ENCODE results near the gene STOM. TPM values are rescaled to one million over a fixed set of nuclear protein-coding genes. Genes with fewer than 3 reads are reported as not detected.

STOM gene
- total RNA-seq, 1 experiment from 2014 or later: 32.8 TPM

DNA sequence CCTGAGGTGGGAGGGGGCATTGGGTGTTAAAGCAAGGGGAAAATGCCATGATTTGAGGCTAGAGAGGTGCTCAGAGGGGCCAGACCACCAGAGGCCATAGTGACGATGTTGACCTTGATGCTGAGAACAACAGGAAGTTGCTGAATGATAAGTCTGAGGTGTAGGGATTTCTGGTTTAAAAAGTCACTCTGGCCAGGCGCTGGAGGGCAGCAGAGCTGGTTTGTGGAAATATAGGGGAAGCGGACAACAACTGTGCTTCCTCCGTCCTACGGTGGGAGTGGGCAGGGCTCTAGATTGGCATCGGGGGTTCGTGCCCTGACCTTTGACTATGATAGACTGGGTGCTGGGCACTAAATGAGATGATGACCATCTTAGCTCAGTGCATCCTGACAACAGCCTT is 44.7 kb downstream of the STOM start:
- Histone ChIP-seq H3K36me3 (no peaks in the 10 kb centered on the region), H3K9me3 (replicated peaks) (no peaks in the 10 kb centered on the region), H3K4me1 (peaks cover 5% of the 10 kb centered on the region; the same call in 1 of the 2 replicates), H3K4me3 (no peak overlapping the region), H3K27me3 (no peaks in the 10 kb centered on the region), H3K27ac (no peak overlapping the region)
- DNase-seq: no peak

DNA sequence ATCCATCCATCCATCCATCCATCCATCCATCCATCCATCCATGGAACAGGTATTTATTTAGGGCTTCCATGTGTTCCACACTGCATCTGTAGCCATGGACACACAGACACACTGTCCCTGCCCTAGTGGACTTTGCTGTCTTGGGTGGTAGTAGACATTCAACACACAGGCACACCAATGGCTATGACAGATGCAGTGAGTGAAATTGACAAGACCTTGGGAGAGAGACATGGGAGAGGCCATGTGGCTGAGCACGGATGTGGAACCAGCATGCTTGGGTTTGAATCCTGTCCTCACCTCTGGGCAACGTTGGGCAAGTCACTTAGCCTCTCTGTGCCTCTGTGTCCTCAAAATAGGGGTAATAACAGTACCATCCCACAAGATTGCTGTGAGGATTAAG is 45.3 kb downstream of the STOM start:
- no peaks in the 10 kb centered on the region for H3K36me3 ChIP-seq
- H3K4me1 ChIP-seq: peaks cover 7% of the 10 kb centered on the region; the same call in 1 of the 2 replicates

DNA sequence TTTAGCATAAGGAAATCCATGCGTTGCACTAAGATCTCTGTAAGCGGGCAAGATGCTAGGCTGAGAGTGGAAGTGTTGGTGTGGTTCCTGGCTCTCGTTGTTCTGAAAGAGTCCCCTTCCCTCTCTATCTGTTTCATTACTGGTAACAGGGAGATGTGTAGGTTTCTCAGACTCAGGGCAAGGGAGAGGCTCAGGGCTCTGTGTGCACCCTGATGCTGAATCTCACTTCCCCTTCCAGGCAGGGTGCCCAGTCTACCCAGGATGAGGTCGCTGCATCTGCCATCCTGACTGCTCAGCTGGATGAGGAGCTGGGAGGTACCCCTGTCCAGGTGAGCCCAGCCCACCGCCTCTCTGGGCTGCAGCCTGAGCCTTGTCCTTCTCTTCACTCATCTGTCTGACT is 45.7 kb downstream of the STOM start:
- no peak for DNase-seq
- Histone ChIP-seq H3K4me1 (peaks cover 12% of the 10 kb centered on the region), H3K36me3 (no peaks in the 10 kb centered on the region), H3K27me3 (no peaks in the 10 kb centered on the region), H3K4me3 (no peak overlapping the region), H3K27ac (no peak overlapping the region), H3K9me3 (replicated peaks) (no peaks in the 10 kb centered on the region)

More for the DNA sequence above, 45.3 kb downstream of the STOM start:
- Histone ChIP-seq H3K9me3 (replicated peaks) (no peaks in the 10 kb centered on the region), H3K4me3 (no peak overlapping the region), H3K27me3 (no peaks in the 10 kb centered on the region), H3K27ac (no peak overlapping the region)
- DNase-seq: no peak

DNA sequence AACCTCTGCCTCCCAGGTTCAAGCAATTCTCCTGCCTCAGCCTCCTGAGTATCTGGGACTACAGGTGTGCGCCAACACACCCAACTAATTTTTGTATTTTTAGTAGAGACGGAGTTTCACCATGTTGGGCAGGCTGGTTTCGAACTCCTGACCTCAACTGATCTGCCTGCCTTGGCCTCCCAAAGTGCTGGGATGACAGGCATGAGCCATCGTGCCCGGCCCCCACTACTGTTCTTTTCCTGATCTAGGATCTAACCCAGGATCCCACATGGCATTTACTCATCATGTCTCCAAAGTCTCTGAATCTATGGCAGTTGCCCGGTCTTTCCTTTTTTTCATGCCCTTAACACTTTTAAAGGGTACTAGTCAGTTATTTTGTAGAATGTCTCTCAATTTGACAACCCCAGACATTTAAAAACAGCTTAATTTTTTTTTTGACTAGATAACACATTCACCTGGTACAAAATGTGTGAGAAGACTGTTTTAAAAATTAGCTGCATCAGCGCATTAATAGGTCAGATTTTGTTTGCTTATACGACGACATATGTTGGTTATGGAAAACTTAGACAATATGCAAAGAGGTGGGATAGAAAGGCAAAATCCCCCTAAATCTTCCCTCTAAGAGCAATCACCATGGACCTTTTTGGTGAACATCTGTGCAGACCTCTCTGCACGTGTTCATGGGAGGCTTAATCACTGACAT is 46.5 kb downstream of the STOM start:
- no peak overlapping the region for H3K4me3 ChIP-seq
- no peaks in the 10 kb centered on the region for H3K36me3 ChIP-seq
- no peaks in the 10 kb centered on the region for H3K27me3 ChIP-seq
- H3K9me3 ChIP-seq (replicated peaks): no peaks in the 10 kb centered on the region
- H3K4me1 ChIP-seq: peaks cover 14% of the 10 kb centered on the region
- no peak overlapping the region for H3K27ac ChIP-seq
- no peak for DNase-seq

DNA sequence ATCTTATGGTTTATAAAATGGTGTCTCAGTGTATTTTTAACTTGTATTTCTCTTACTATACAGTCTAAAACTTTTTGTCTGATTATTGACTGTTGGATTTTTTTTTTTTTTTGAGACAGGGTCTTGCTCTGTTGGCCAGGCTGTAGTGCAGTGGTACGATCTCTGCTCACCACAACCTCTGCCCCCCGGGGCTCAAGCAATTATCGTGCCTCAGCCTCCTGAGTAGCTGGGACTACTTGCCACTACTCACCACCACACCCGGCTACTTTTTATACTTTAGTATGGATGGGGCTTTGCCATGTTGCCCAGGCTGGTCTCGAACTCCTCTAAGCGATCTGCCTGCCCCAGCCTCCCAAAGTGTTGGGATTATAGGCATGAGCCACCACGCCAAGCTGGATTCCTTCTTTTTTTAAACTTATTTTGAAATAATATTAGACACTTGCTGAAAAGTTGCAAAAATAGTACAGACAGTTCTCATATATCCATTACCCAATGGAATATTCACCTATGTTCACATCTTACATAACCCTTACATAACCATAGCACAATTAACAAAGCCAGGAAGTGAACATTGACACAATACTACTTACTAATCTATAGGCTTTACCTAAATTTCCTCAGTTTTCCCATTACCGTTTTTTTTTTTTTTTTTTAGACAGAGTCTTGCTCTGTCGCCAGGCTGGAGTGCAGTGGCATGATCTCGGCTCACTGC is 47.2 kb downstream of the STOM start:
- Histone ChIP-seq H3K4me3 (no peak overlapping the region), H3K27ac (no peak overlapping the region), H3K4me1 (peaks cover 14% of the 10 kb centered on the region), H3K9me3 (replicated peaks) (no peaks in the 10 kb centered on the region), H3K27me3 (no peaks in the 10 kb centered on the region), H3K36me3 (no peaks in the 10 kb centered on the region)
- no peak for DNase-seq

DNA sequence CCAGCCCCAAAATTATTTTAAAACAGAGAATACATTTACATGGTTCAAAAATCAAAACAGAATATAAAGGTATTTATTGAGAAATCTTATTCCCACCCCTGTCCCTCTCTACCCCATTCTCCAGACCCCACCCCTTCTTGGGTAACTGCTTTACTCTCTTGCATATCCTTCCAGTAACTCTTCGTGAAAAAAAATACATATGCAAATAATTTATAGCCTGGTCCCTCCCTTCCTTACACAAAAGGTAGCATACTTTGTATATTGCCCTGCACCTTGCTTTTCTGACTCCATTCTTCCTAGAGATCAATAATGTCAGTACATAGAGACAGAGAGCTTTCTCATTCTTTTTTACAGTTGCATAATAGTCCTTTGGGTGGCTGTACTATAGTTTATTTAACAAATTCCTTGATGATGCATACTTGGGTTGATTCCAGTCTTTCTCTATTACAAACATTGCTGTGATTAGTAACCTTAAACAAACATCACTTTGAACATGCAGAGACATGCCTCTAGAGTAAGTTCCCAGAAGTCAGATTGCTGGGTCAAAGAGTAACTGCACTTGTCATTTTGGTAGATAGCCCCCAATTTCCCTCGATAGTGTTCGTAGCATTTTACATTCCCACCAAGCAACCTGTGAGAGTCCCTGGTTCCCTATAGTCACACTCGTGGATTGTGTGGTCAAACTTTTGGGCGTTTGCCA is 47.9 kb downstream of the STOM start:
- Histone ChIP-seq H3K4me1 (peaks cover 14% of the 10 kb centered on the region), H3K36me3 (no peaks in the 10 kb centered on the region), H3K27me3 (no peaks in the 10 kb centered on the region), H3K9me3 (replicated peaks) (no peaks in the 10 kb centered on the region), H3K4me3 (no peak overlapping the region), H3K27ac (no peak overlapping the region)
- peak in 1 of 2 experiments; percentile 50 for DNase-seq

DNA sequence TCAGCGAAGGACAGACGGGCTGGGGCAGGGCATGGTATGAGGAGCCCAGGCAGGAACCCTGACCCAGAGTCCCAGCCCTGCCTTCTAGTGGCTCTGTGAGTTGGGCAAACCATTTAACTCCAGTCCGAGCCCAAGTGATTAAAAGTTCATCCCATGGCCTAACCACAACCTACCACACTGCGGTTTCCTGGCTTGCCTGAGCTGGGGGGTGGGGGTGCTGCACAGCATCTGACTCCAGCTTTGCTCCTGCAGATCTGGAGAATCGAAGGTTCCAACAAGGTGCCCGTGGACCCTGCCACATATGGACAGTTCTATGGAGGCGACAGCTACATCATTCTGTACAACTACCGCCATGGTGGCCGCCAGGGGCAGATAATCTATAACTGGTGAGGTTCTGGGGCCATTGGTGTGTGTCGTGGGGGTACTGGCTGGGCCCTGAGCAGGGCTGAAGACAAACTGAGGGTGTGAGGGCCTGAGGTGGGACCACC is 49.0 kb downstream of the STOM start:
- no peaks in the 10 kb centered on the region for H3K27me3 ChIP-seq
- H3K4me3 ChIP-seq: no peak overlapping the region
- peak; percentile 28 to 47 for DNase-seq
- no peaks in the 10 kb centered on the region for H3K9me3 ChIP-seq (replicated peaks)
- H3K27ac ChIP-seq: no peak overlapping the region
- no peaks in the 10 kb centered on the region for H3K36me3 ChIP-seq
- peaks cover 10% of the 10 kb centered on the region for H3K4me1 ChIP-seq

DNA sequence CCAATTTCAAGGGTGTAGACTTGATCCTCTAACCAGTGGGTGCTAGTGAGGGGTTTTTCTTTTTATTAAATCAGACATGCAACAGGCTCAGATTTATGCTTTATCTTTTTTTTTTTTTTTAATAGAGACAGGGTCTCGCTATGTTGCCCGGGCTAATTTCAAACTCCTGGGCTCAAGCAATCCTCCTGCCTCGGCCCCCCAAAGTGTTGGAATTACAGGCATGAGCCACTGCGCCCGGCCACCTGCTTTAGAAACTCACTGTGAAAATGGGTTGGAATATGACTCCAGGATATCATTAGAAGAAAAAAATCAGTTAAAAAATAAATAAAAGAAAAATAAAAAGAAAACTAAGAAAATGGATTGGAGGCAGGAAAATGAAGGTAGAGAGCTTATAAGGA is 50.7 kb downstream of the STOM start:
- Histone ChIP-seq H3K4me1 (peaks cover 9% of the 10 kb centered on the region), H3K27me3 (no peaks in the 10 kb centered on the region), H3K4me3 (no peak overlapping the region), H3K36me3 (no peaks in the 10 kb centered on the region), H3K27ac (peak overlapping the region; percentile 29; the same call in 1 of the 2 replicates), H3K9me3 (replicated peaks) (no peaks in the 10 kb centered on the region)
- DNase-seq: peak in 1 of 2 experiments; percentile 34

DNA sequence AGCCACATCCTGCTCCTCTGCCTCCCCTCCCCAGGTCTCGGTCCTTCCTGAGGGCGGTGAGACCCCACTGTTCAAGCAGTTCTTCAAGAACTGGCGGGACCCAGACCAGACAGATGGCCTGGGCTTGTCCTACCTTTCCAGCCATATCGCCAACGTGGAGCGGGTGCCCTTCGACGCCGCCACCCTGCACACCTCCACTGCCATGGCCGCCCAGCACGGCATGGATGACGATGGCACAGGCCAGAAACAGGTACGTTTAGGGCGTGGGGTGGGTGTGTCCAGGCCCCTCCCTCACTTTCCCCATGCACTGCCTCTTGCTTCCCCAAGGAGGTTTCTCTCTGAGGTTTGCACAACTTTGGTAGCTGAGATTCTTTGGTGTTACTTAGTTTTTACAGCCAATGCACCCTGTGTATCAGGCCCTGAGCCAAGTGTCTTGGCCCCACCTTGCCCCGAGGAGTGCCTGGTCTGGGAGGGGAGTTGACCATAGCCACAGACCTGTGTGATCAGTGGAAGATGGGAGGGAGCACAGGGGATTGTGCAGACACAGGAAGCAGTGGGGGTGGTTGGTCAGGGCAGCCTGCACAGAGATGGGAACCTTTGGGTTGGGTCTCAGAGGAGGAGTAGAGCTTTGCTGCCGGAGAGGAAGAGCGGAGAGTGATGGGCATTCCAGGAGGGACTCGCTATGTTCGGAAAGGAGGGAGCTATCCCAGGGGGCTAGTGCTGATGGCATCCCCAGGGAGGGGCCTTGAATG is 51.2 kb downstream of the STOM start:
- Histone ChIP-seq H3K36me3 (no peaks in the 10 kb centered on the region), H3K27me3 (no peaks in the 10 kb centered on the region), H3K9me3 (replicated peaks) (no peaks in the 10 kb centered on the region), H3K27ac (no peak overlapping the region), H3K4me3 (no peak overlapping the region), H3K4me1 (peaks cover 9% of the 10 kb centered on the region)
- no peak for DNase-seq

DNA sequence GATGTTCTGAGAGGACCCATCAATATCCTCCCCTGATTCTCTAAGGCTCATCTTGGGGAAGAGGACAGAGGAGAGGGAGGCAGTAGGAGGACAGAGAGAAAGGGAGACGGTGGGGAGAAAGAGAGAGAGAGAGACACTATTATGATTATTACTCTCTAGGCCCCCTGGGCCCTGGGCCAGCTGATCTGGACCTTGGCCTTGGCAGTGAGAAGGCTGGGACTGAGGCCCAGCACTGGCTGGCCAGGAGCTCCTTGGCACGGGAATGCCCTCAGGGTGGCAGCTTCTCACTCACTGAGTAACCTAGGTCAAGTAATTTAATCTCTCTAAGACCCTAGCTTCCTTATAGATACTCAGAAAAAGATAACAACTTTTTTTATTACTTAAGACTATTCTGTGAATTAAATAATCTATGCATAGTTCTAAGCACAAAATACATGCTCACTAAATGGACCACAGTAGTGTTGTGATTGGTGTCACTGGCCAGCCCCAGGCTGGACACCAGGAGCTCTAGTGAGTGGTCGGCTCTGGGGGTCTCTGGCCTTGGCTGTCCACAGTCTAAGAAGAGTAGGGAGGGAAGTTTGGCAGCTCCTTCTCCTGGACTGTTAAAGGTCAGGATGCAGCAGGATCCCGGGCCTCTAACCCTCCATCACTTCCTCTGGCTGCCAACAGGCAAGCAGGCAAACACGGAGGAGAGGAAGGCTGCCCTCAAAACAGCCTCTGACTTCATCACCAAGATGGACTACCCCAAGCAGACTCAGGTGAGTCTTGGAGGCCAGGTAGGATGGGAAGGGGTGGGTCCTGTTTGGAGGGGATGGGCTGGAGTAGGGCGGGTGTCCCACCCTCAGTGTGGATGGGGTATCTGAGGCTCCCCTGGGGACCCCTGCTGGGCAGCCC is 52.1 kb downstream of the STOM start:
- Histone ChIP-seq H3K36me3 (no peaks in the 10 kb centered on the region), H3K4me3 (no peak overlapping the region), H3K27me3 (no peaks in the 10 kb centered on the region), H3K9me3 (replicated peaks) (no peaks in the 10 kb centered on the region), H3K27ac (no peak overlapping the region), H3K4me1 (peaks cover 9% of the 10 kb centered on the region)
- no peak for DNase-seq

DNA sequence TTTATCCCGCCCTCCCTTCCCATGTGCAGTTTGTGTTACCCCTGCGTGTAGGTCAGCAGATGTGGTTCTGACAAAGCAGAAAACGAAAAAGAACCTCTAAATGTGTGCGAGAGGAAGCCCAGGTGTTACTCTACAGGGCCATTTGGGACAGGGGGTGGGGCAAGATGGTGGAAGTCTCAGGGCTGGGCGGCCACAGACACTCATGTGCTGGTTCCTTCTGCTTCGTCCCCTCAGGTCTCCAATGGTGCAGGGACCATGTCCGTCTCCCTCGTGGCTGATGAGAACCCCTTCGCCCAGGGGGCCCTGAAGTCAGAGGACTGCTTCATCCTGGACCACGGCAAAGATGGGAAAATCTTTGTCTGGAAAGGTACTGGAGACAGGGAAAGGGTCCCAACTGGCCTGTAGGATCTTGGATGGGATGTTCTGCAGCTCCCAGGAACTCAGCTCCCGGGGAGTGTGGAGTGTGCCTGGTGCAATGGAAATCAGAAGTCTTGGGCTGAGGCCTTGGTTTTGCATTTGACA is 53.1 kb downstream of the STOM start:
- no peak overlapping the region for H3K27ac ChIP-seq
- H3K4me3 ChIP-seq: no peak overlapping the region
- no peak for DNase-seq
- no peaks in the 10 kb centered on the region for H3K36me3 ChIP-seq
- H3K9me3 ChIP-seq (replicated peaks): no peaks in the 10 kb centered on the region
- no peaks in the 10 kb centered on the region for H3K27me3 ChIP-seq
- peaks cover 9% of the 10 kb centered on the region for H3K4me1 ChIP-seq

DNA sequence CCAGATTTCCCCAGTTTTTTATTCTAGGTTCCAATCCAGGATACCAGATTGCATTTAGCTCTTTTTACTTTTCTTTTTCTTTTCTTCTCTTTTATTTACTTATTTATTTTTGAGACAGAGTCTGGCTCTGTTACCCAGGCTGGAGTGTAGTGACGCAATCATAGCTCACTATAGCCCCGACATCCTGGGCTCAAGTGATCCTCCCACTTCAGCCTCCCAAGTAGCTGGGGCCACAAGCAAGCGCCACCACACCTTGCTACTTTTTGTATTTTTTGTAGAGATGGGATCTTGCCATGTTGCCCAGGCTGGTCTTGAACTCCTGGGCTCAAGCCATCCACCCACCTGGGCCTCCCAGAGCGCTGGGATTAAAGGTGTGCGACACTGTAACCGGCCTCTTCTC is 53.7 kb downstream of the STOM start:
- no peak overlapping the region for H3K27ac ChIP-seq
- peaks cover 9% of the 10 kb centered on the region for H3K4me1 ChIP-seq
- H3K4me3 ChIP-seq: no peak overlapping the region
- no peaks in the 10 kb centered on the region for H3K9me3 ChIP-seq (replicated peaks)
- no peaks in the 10 kb centered on the region for H3K27me3 ChIP-seq
- no peak for DNase-seq
- no peaks in the 10 kb centered on the region for H3K36me3 ChIP-seq

DNA sequence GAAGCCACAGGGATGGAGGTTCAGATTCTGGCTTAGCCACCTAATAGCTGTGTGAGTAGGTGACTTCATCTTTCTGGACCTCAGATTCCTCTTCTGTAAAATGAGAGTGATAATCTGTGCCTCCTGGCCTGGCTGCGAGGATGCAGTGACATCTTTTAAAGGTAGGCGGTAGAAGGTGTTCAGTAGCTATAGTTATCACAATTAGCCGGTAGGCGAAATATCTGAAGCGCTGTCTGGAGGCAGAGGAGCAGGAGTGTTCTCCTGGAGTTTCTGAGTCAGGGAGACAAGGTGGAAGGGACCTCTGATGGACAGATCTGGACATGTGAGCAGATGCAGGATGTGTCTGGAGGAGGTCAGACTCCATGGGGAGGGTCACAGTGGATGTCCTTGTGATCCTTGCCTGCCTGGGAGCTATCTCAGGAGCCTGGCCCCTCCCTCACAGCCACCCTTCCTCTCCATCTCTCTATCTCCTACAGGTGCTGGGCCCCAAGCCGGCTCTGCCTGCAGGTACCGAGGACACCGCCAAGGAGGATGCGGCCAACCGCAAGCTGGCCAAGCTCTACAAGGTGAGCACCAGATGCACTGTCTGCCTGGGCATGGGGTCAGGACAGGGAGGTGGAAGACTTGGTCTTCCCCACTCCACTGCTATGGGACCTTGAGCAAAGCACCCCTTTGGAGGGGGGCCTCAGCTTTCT is 56.4 kb downstream of the STOM start:
- H3K27ac ChIP-seq: no peak overlapping the region
- no peak overlapping the region for H3K4me3 ChIP-seq
- H3K4me1 ChIP-seq: no peaks in the 10 kb centered on the region
- H3K36me3 ChIP-seq: no peaks in the 10 kb centered on the region
- H3K9me3 ChIP-seq (replicated peaks): no peaks in the 10 kb centered on the region
- no peak for DNase-seq
- no peaks in the 10 kb centered on the region for H3K27me3 ChIP-seq

Measured in SJCRH30 (cell line).